ENCODE measurements around the gene TBC1D23.
"Not testable (repeated sequence)": the region's sequence is repeated elsewhere in the genome, so short reads cannot be mapped to it uniquely, and the experiment has no call there.

TBC1D23 gene

GRCh38 chr3:100256731-100257151, 4.1 kb upstream of the TBC1D23 start:
- no peak for DNase-seq (ENCODE audit: low read depth, low spot score)

GRCh38 chr3:100257586-100257985, 3.2 kb upstream of the TBC1D23 start:
- no peak for DNase-seq (ENCODE audit: low read depth, low spot score)

- DNase-seq (ENCODE audit: low read depth, low spot score): peak; percentile 17
These were observed 609 bp upstream of the TBC1D23 start for GRCh38 chr3:100260081-100260684.

- no peak for DNase-seq (ENCODE audit: low read depth, low spot score)
These were observed 702 bp downstream of the TBC1D23 start for GRCh38 chr3:100261485-100261903.

- not testable (repeated sequence) for DNase-seq (ENCODE audit: low read depth, low spot score)
These were observed 2.1 kb downstream of the TBC1D23 start for GRCh38 chr3:100262925-100263324.

GRCh38 chr3:100263583-100263982, 2.8 kb downstream of the TBC1D23 start:
- DNase-seq (ENCODE audit: low read depth, low spot score): no peak

GRCh38 chr3:100264242-100264641, 3.5 kb downstream of the TBC1D23 start:
- no peak for DNase-seq (ENCODE audit: low read depth, low spot score)

GRCh38 chr3:100265016-100265415, 4.2 kb downstream of the TBC1D23 start:
- no peak for DNase-seq (ENCODE audit: low read depth, low spot score)

- DNase-seq (ENCODE audit: low read depth, low spot score): no peak
These were observed 5.7 kb downstream of the TBC1D23 start for GRCh38 chr3:100266531-100266930.

- no peak for DNase-seq (ENCODE audit: low read depth, low spot score)
These were observed 7.4 kb downstream of the TBC1D23 start for GRCh38 chr3:100268156-100268555.

- DNase-seq (ENCODE audit: low read depth, low spot score): no peak
These were observed 8.2 kb downstream of the TBC1D23 start for GRCh38 chr3:100269001-100269400.

GRCh38 chr3:100269410-100270214, 8.8 kb downstream of the TBC1D23 start:
- no peak for DNase-seq (ENCODE audit: low read depth, low spot score)

GRCh38 chr3:100270215-100270583, 9.4 kb downstream of the TBC1D23 start:
- DNase-seq (ENCODE audit: low read depth, low spot score): no peak

- no peak for DNase-seq (ENCODE audit: low read depth, low spot score)
These were observed 10.7 kb downstream of the TBC1D23 start for GRCh38 chr3:100271522-100271921.

- DNase-seq (ENCODE audit: low read depth, low spot score): not testable (repeated sequence)
These were observed 12.2 kb downstream of the TBC1D23 start for GRCh38 chr3:100272797-100273611.

- no peak for DNase-seq (ENCODE audit: low read depth, low spot score)
These were observed 13.6 kb downstream of the TBC1D23 start for GRCh38 chr3:100274361-100274760.

- no peak for DNase-seq (ENCODE audit: low read depth, low spot score)
These were observed 16.5 kb downstream of the TBC1D23 start for GRCh38 chr3:100277255-100277800.

- no peak for DNase-seq (ENCODE audit: low read depth, low spot score)
These were observed 18.1 kb downstream of the TBC1D23 start for GRCh38 chr3:100278910-100279309.

- DNase-seq (ENCODE audit: low read depth, low spot score): no peak
These were observed 27.6 kb downstream of the TBC1D23 start for GRCh38 chr3:100288288-100288894.

GRCh38 chr3:100289339-100289738, 28.5 kb downstream of the TBC1D23 start:
- no peak for DNase-seq (ENCODE audit: low read depth, low spot score)

GRCh38 chr3:100295089-100295488, 34.3 kb downstream of the TBC1D23 start:
- no peak for DNase-seq (ENCODE audit: low read depth, low spot score)

GRCh38 chr3:100297784-100298183, 37.0 kb downstream of the TBC1D23 start:
- no peak for DNase-seq (ENCODE audit: low read depth, low spot score)
